NCI-H526 treated with DMSO at 0.1 percent for 48 hours (cell line): ENCODE measurements around the gene CCDC142.

ENCODE experiments used
- DNase-seq: peaks from one replicate; lab custom pipeline; 2025; lab: John Stamatoyannopoulos, UW

The CCDC142 gene, protein sequence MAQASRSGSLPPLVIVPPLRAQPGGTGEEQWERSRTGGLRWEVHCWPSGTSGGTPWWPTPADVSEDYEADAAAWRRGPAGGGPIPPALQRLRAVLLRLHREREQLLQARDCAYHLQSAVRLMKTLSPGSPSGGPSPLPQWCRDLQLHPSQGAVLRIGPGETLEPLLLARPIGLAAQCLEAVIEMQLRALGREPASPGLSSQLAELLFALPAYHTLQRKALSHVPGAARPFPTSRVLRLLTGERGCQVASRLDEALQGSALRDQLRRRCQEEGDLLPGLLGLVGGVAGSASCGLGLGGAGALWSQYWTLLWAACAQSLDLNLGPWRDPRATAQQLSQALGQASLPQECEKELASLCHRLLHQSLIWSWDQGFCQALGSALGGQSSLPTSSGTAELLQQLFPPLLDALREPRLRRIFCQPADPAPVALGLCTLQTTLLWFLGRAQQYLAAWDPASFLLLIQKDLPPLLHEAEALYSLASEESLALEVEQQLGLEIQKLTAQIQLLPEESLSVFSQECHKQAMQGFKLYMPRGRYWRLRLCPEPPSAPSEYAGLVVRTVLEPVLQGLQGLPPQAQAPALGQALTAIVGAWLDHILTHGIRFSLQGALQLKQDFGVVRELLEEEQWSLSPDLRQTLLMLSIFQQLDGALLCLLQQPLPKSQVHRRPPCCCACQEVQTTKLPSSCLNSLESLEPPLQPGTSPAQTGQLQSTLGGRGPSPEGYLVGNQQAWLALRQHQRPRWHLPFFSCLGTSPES

GRCh38 chr2:74482801-74483674 is at the start of gene CCDC142, which contains the start of gene TTC31:
Gene CCDC142 (minus strand): TSS chr2:74482998. CDS start chr2:74482837, 161 bp downstream.
Gene TTC31 (plus strand): TSS chr2:74483081. CDS start chr2:74483096, 15 bp downstream.
- peak; percentile 91 for DNase-seq

- DNase-seq: no peak
Observed at GRCh38 chr2:74532222-74532621, 49.4 kb upstream of the CCDC142 start.

DNA sequence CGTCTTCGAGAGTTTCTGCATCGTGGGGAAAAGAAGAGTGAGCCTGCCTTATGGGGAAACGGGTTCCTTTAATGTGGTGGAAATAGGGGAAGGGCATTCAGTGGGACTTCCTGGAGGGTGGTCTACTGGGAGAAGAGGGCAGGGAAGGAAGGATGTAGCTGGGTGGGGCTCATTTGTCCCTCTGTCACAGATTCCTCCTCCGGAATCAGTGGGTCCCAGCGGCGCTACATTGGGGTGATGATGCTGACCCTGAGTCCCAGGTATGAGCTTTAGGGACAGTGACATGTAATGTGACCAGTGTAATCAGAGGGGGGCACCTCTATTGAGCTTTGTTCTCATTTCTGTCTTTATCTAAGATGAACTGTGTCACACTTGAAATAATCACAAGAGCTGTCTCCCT is 48.9 kb upstream of the CCDC142 start:
- no peak for DNase-seq

GRCh38 chr2:74530239-74531187 is 47.7 kb upstream of the CCDC142 start:
- no peak for DNase-seq

- peak; percentile 93 for DNase-seq
Observed at GRCh38 chr2:74529357-74530238, 46.8 kb upstream of the CCDC142 start, which contains the start of the genes AUP1 and HTRA2. Gene AUP1 (minus strand): TSS chr2:74529706. CDS start chr2:74529629, 77 bp downstream. Gene HTRA2 (plus strand): TSS chr2:74529933. CDS start chr2:74530007, 74 bp downstream.

DNA sequence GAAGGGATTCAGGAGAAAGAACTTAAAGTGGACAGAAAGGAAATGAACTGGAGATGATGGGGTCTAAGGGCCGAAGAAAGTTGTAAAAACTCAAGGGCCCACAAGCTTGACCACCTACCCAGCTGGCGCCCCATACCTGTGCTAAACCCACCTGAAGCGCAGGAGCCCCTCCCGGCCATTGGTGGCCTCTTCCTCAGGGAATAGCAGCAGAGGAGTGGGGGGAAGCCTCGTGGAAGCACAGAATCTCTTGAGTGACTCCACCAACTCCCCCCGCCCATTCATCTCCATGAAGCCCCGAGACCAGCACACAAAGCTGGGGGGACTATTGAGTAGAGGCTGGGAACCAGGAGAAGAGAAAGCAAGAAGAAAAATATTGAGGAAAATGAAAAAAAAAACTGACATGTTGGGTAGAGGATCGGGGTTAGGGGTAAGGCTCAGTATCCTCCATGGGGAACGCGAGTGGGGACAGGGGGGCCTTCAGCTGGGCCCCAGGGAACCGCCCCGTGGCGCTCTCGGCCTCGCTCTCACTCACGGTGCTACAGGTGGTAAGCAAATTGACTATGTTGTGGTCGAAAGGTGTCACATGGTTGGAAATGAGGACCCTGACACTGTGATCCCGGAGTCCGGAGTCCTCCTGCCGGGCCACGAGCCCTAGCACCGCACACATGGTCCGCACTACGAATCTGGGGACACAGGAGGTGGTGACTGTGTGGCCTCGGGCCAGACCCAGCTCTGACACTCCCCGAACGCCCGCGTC is 46.0 kb upstream of the CCDC142 start:
- DNase-seq: no peak

DNA sequence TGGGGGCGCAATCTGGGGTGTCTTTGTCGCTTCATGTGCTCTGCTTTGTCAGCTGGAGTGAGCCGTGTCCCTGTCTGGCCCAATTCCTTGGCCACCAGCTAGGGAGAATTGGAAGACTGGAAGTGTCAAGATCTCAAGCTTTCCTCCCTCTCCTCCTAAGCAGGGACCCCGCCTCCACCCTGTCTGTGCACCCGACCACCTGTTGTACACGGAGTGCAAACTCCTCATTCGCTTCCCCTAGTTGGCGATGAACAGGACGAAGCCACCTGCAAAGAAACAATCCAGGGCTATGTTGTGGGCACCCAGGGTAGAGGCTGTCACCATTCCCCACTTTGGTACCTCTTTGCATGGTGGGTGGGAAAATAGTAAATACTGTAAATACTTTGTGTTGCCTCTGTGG is 44.9 kb upstream of the CCDC142 start:
- no peak for DNase-seq

DNA sequence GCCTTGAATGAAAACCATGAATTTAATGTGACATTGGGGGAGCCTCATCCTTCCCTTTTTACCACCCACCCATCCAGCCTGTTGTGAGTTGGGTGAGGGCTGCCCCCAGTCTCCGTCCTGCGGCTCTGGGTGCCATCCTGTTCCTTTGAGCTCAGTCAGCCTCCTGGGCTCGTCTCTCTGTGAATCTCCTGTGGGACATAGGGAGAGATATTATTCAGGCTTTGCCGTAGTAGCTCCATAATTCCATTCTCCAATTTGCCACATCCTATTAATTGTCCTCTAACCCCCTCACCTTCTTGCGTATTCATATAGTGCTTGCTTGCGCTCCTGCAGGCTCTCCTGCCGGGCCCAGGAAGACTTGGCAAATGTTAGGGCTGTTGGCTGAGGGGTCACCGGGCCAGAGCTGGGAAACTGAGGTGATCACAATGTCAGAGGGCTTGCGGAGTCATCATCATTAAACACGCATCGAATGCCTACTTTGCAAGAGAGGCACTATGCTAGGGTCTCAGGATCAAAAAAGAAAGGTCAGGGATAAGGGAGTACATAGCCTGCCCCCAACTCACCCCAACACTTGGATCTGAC is 43.9 kb upstream of the CCDC142 start:
- no peak for DNase-seq

DNA sequence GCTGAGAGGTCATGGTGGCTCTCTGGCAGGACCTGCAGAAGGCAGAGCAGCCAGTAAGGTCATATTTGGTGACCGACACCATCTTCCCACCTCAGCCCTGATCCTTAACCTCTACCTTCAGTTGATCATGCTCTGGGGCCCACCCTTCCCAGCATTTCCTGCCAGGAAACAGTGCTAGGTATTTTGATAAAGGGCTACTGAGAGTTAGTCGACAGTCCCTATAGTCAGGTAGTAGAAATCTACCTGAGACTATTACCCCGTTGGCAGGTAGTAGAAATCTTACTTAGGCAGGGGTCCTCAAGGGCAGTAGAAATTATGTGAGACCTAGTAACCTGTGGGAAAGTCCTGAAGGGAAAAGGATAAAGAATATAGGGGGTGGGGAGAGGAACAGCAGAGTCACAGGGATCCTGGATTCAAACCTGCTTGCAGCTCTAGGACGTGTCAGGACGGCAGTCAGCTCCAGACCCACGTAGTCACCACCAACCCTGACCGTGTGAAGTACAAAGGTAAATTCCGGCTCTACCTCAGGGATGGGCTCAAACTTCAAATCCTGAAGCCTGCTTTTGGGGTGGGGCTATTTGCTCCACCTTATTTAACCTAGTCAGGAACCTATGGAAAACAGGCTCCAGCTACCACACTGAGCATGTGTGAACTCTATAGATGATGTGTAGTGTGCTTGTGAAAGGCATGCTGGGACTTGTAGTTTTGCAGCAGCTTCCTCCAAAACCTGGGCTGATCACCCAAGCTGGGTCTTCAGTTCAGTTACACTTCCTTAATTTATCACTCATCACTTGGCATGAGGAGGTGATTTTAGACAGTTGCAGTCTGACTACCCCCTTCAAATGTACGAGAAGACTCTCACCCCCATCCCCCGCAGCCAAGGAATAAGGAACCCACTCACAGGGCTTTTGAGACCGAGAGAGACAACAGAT is 43.2 kb upstream of the CCDC142 start, which contains the start of gene DQX1:
DQX1 (minus strand) TSS at position 515 of the 932 bp plus-strand sequence; CDS start at position 13, 502 bp downstream.
- no peak for DNase-seq

- DNase-seq: no peak
Observed at GRCh38 chr2:74524955-74525716, 42.3 kb upstream of the CCDC142 start.

GRCh38 chr2:74524005-74524404 is 41.2 kb upstream of the CCDC142 start:
- no peak for DNase-seq

DNA sequence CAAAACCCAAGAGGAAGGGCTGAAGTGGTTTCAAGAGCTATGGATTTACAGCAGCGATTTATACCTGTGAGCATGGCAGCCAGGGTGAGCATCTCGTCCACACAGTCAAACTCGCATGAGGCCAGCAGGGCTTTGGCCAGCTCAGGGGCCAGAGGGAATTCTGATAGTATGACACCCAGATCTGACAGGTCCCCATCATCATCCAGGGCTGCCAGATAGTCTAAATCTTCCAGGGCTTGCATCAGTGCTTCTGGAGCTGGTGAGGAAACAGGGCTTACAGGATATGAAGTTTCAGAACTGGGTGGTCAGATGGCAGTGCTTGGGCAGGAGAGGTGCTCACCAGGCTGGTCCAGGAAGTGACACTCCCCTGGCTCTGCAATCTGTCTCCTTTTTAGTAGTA is 39.7 kb upstream of the CCDC142 start:
- no peak for DNase-seq

GRCh38 chr2:74516650-74517049 is 33.9 kb upstream of the CCDC142 start:
- no peak for DNase-seq

DNA sequence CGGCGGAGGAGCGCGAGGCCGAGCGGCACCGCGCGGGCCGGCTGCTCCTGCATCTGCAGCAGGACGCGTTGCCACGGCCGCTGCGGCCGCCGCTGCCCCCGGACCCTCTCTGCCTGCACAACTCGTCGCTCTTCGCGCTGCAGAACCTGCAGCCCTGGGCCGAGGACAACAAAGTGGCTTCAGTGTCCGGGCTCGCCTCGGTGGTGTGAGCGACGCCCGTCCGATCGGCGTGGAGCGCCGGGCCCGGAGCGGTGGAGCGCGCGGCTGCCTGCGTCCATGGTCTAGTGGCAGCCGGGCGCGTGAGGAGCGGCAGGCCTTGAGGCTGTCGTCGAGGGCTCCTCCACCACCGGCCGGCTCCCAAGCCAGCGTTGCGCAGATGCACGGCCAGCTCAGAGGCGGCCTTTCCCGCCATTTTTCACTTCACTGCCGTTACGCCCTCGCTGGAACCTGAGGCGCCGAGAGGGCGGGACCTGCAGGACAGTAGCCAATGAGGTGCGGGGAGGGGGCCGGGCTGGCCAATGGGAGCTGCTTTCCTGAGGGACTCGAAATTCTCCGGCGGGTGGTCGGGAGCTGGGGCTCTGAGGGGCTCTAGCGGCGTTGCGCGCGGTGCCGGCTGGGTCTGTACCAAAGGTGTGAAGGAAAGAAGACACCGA is 33.3 kb upstream of the CCDC142 start:
- no peak for DNase-seq

DNA sequence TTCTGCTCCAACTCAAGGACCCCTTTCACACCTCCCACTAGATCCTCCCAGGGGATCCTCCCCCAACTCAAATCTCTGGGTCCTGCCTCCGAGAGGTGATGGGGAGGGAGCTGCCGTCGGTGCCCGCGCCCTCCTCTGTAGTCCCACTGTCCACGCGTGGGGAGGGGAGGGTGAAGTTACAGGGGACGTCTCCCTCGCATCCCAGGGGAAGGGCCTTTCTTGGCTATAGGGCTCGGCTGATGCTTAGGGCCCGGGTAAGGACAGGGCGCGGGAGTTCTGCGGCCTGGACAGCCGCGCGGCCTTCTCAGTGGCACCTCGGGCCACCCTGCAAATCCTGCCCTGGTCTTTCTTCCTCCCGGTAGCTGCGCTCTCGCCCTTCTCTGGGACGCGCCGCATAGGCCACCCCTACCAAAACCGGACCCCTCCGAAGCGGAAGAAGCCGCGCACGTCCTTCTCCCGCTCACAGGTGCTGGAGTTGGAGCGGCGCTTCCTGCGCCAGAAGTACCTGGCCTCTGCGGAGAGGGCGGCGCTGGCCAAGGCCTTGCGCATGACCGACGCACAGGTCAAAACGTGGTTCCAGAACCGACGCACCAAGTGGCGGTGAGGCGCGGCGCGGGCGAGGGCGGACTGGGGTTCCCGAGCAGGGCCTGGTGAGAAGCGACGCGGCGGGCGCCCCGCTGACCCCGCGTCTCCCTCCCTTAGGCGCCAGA is 32.6 kb upstream of the CCDC142 start:
- DNase-seq: no peak
